ENCODE data around the gene DIMT1. TPM values are rescaled to one million over a fixed set of nuclear protein-coding genes. Genes with fewer than 3 reads are reported as not detected.

The DIMT1 gene
- total and polyA plus RNA-seq, 3 donors from 2014 or later: 19.3 to 22.5 (median 20.3) TPM

- TF ChIP-seq CTCF (IDR thresholded peaks at IDR 0.05) (no peak), POLR2A (IDR thresholded peaks at IDR 0.05) (no peak)
- peak overlapping the region; percentile 83 to 91 for H3K27ac ChIP-seq
- 50 to 60% methylated on average over 11 of the region's 11 CpGs for WGBS, 2 donors
- H3K4me1 ChIP-seq: peaks cover 47% of the 10 kb centered on the region
- H3K9me3 ChIP-seq: no peaks in the 10 kb centered on the region
- no peaks in the 10 kb centered on the region for H3K27me3 ChIP-seq
- intact Hi-C loops (cut with DNase I; ENCODE audit: low total_unique reads): no loop called here
- peak; percentile 50 for DNase-seq
- no peaks in the 10 kb centered on the region for H3K36me3 ChIP-seq (ENCODE audit: low read depth, missing control alignments)
- no peak overlapping the region for H3K4me3 ChIP-seq
These were observed 28.3 kb upstream of the DIMT1 start for GRCh38 chr5:62431735-62432620.

GRCh38 chr5:62424763-62425162 is 21.1 kb upstream of the DIMT1 start:
- DNase-seq: no peak
- no peaks in the 10 kb centered on the region for H3K9me3 ChIP-seq
- 96% methylated on average over 1 of the region's 1 CpG for WGBS, 2 donors
- H3K4me3 ChIP-seq: no peak overlapping the region
- no peak overlapping the region for H3K27ac ChIP-seq
- H3K4me1 ChIP-seq: peaks cover 3% of the 10 kb centered on the region
- intact Hi-C loops (cut with DNase I; ENCODE audit: low total_unique reads): no loop called here
- no peaks in the 10 kb centered on the region for H3K36me3 ChIP-seq (ENCODE audit: low read depth, missing control alignments)
- no peaks in the 10 kb centered on the region for H3K27me3 ChIP-seq
- TF ChIP-seq CTCF (IDR thresholded peaks at IDR 0.05) (no peak), POLR2A (IDR thresholded peaks at IDR 0.05) (no peak)

- H3K4me3 ChIP-seq: no peak overlapping the region
- no peak for DNase-seq
- no peaks in the 10 kb centered on the region for H3K9me3 ChIP-seq
- WGBS, 2 donors: 67 to 70% methylated on average over 1 of the region's 1 CpG
- no peaks in the 10 kb centered on the region for H3K36me3 ChIP-seq (ENCODE audit: low read depth, missing control alignments)
- no peaks in the 10 kb centered on the region for H3K27me3 ChIP-seq
- H3K4me1 ChIP-seq: peaks cover 10% of the 10 kb centered on the region
- peak overlapping the region; percentile 25 to 68 for H3K27ac ChIP-seq
- intact Hi-C loops (cut with DNase I; ENCODE audit: low total_unique reads): no loop called here
- no peak for TF ChIP-seq POLR2A (IDR thresholded peaks at IDR 0.05)
These were observed 17.7 kb upstream of the DIMT1 start for GRCh38 chr5:62421414-62421813.

- H3K27ac ChIP-seq: peak overlapping the region; percentile 68 to 72
- 91 to 93% methylated on average over 3 of the region's 3 CpGs for WGBS, 2 donors
- no peaks in the 10 kb centered on the region for H3K9me3 ChIP-seq
- no peaks in the 10 kb centered on the region for H3K36me3 ChIP-seq (ENCODE audit: low read depth, missing control alignments)
- peaks cover 10% of the 10 kb centered on the region for H3K4me1 ChIP-seq
- H3K4me3 ChIP-seq: no peak overlapping the region
- H3K27me3 ChIP-seq: no peaks in the 10 kb centered on the region
- no peak for TF ChIP-seq POLR2A (IDR thresholded peaks at IDR 0.05)
- TF ChIP-seq CTCF (IDR thresholded peaks at IDR 0.05): no peak
- intact Hi-C loops (cut with DNase I; ENCODE audit: low total_unique reads): no loop called here
- no peak for DNase-seq
These were observed 15.9 kb upstream of the DIMT1 start for GRCh38 chr5:62419609-62420008.

GRCh38 chr5:62418462-62419076 is 14.9 kb upstream of the DIMT1 start:
- Histone ChIP-seq H3K4me3 (no peak overlapping the region), H3K4me1 (peaks cover 10% of the 10 kb centered on the region), H3K27ac (peak overlapping the region; percentile 68 to 72), H3K36me3 (ENCODE audit: low read depth, missing control alignments) (no peaks in the 10 kb centered on the region), H3K9me3 (no peaks in the 10 kb centered on the region), H3K27me3 (no peaks in the 10 kb centered on the region)
- TF ChIP-seq POLR2A (IDR thresholded peaks at IDR 0.05) (no peak), CTCF (IDR thresholded peaks at IDR 0.05) (no peak)
- WGBS, 2 donors: 53 to 66% methylated on average over 4 of the region's 4 CpGs
- DNase-seq: no peak
- intact Hi-C loops (cut with DNase I; ENCODE audit: low total_unique reads): no loop called here

All from testis (tissue), 3 donors.